HL-60 (cell line): ENCODE measurements around the gene UBL4B.

ENCODE experiments used
- DNase-seq, 2 experiments: peaks; one replicate each; pipeline ENCODE4 v3.0.0-alpha.2; 2010 to 2020; ENCODE audit warnings: low read depth in 1 of 2, low spot score in 1 of 2
- H3K27ac ChIP-seq: fragments of 250-450 bp; sonication (Bioruptor Pico); replicated peaks from 2 replicates; pipeline ENCODE4 v1.5.1; 2020; ENCODE audit warnings: mild to moderate bottlenecking, moderate library complexity
- H3K27me3 ChIP-seq: fragments of 250-450 bp; sonication (Bioruptor Pico); 2 replicates; pipeline ENCODE4 v1.5.1; 2021; ENCODE audit warnings: mild to moderate bottlenecking, moderate library complexity; ENCODE audit not compliant: insufficient read depth, poor library complexity, severe bottlenecking
- H3K4me3 ChIP-seq: replicated peaks from 2 replicates; pipeline ENCODE4 v1.5.1; 2011; ENCODE audit warnings: mild to moderate bottlenecking, control low read depth, low read length; ENCODE audit not compliant: insufficient read depth
- CTCF ChIP-seq: IDR thresholded peaks from one replicate; pipeline ENCODE4 v1.5.1; 2011; ENCODE audit warnings: low read length, control low read depth, inconsistent platforms; ENCODE audit not compliant: insufficient read depth
- GABPA ChIP-seq: IDR thresholded peaks from 2 replicates; pipeline ENCODE4 v1.6.1; 2012; ENCODE audit warnings: low read depth
- POLR2AphosphoS5 ChIP-seq: IDR thresholded peaks from 2 replicates; pipeline ENCODE4 v1.6.1; 2012; ENCODE audit warnings: low read depth
- SPI1 ChIP-seq: IDR thresholded peaks from 2 replicates; pipeline ENCODE4 v1.6.1; 2012; ENCODE audit warnings: low read depth, mild to moderate bottlenecking, borderline replicate concordance
- long read RNA-seq: library from polyadenylated mRNA; unstranded; transcript quantifications from one replicate; pipeline ENCODE4 v2.0.0, GENCODE V29; 2020
- TF ChIP-seq, protein P1 (sequence below): IDR thresholded peaks from 2 replicates; pipeline ENCODE4 v1.6.1; 2012; ENCODE audit warnings: low read depth; ENCODE audit not compliant: insufficient replicate concordance

The UBL4B gene
- long read RNA-seq, partial matches to known transcripts = 0 of 1 reads
- long read RNA-seq, other reads (novel, unspliced or antisense) = 0 of 1 reads

DNA sequence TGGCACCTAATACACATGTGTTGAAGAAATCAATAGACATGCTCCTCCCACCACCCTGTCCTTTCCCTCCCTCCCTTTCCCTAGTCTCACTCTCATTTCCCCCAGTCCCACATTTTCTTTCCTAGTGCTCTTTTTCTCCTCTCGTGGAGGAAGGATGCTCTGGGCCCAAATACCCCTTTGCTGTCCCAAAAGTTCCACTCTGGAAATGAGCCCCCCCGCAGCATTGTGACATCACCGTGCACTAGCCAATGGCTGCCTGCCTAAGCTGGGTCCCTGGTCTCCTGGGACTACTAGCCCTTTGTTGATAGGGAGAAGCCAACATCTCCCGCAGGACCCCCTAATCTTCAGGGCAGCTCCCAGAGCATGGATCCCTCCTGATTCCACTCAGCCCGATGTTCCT, at the start of gene UBL4B:
Gene UBL4B, plus strand, starts transcription at position 301 of the 400 bp plus-strand sequence. Its CDS starts 92 bp downstream, at position 393.
- peaks cover 18% of the 10 kb centered on the region for H3K27me3 ChIP-seq
- H3K4me3 ChIP-seq = no peak within 1 kb of the TSS
- no peak within 1 kb of the TSS for H3K27ac ChIP-seq
- TF ChIP-seq GABPA = no peak
- no peak for TF ChIP-seq SPI1
- no peak for TF ChIP-seq CTCF
- TF ChIP-seq, protein P1, sequence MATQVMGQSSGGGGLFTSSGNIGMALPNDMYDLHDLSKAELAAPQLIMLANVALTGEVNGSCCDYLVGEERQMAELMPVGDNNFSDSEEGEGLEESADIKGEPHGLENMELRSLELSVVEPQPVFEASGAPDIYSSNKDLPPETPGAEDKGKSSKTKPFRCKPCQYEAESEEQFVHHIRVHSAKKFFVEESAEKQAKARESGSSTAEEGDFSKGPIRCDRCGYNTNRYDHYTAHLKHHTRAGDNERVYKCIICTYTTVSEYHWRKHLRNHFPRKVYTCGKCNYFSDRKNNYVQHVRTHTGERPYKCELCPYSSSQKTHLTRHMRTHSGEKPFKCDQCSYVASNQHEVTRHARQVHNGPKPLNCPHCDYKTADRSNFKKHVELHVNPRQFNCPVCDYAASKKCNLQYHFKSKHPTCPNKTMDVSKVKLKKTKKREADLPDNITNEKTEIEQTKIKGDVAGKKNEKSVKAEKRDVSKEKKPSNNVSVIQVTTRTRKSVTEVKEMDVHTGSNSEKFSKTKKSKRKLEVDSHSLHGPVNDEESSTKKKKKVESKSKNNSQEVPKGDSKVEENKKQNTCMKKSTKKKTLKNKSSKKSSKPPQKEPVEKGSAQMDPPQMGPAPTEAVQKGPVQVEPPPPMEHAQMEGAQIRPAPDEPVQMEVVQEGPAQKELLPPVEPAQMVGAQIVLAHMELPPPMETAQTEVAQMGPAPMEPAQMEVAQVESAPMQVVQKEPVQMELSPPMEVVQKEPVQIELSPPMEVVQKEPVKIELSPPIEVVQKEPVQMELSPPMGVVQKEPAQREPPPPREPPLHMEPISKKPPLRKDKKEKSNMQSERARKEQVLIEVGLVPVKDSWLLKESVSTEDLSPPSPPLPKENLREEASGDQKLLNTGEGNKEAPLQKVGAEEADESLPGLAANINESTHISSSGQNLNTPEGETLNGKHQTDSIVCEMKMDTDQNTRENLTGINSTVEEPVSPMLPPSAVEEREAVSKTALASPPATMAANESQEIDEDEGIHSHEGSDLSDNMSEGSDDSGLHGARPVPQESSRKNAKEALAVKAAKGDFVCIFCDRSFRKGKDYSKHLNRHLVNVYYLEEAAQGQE = no peak
- TF ChIP-seq POLR2AphosphoS5 = no peak
- no peak for DNase-seq

DNA sequence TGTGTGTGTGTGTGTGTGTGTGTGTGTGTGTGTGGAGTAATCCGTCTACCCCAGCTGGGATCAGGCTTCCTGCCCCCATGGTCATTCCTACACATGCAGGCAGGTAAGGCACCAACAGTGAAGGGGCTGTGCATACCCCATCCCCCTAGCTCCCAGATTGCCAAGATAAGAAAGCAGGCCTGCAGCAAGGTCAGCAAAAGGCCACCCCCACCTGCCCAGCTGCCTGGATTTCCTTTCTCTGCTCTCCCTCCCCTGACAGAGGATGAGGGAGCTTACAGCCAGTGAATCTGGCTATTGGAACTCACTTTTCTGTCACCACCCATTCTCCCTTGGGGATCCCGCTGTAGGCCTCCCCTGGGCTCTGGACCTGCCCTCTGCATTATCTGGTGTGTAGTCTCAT, 49.6 kb upstream of the UBL4B start:
- H3K27ac ChIP-seq = no peak overlapping the region
- H3K27me3 ChIP-seq = peaks cover 12% of the 10 kb centered on the region
- no peak overlapping the region for H3K4me3 ChIP-seq
- no peak for DNase-seq
- no peak for TF ChIP-seq POLR2AphosphoS5
- no peak for TF ChIP-seq SPI1
- no peak for TF ChIP-seq GABPA
- TF ChIP-seq CTCF = no peak
- TF ChIP-seq, protein P1 = no peak

DNA sequence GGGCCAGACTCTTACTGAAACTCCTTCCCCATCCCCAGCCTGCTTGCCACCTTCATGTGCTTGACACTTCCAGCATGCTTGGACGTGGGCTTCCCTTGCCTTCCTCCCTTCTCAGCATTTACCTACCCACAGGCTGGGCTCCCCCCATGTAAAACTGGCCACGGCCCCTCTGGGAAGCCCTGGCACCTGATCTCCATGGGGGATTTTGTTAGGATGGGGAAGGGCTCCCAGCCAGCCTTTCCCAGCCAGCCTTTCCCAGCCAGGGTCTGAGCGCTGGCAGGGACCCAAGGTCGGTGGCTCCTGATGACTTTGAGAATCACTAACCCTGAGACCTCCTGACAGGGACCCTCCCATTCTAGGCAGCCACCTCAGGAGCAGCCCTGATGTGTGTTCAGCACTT, 48.5 kb upstream of the UBL4B start:
- DNase-seq = no peak
- no peak overlapping the region for H3K27ac ChIP-seq
- TF ChIP-seq CTCF (no peak), POLR2AphosphoS5 (no peak), GABPA (no peak), SPI1 (no peak)
- TF ChIP-seq, protein P1 = no peak
- H3K27me3 ChIP-seq = peaks cover 24% of the 10 kb centered on the region
- H3K4me3 ChIP-seq = no peak overlapping the region
